ENCODE measurements around the gene TTC32. TPM values are rescaled to one million over a fixed set of nuclear protein-coding genes. Genes with fewer than 3 reads are reported as not detected.

The TTC32 gene
- total and polyA plus RNA-seq, 2 experiments from 2014 or later: 4.6 to 17.0 TPM

DNA sequence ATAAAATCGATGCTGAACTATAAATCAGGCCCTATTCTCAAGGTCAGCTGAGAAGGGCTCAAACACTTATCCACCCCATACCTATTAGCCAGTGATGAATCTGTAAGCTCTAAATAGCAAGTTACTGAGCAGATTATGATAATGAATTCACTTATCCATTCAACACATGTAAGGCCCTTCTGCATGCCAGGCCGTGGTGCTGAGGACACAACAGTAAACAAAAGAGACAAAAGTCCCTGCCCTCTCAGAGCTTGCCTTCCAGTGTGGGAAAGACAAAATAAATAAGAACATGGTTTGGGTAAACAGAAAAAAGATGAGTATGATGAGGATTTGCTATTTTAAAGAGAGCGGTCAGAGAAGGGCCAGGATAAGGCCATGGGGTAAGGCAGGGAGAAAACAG lies 11.7 kb downstream of the TTC32 start (continued):
- TF ChIP-seq, protein P1, sequence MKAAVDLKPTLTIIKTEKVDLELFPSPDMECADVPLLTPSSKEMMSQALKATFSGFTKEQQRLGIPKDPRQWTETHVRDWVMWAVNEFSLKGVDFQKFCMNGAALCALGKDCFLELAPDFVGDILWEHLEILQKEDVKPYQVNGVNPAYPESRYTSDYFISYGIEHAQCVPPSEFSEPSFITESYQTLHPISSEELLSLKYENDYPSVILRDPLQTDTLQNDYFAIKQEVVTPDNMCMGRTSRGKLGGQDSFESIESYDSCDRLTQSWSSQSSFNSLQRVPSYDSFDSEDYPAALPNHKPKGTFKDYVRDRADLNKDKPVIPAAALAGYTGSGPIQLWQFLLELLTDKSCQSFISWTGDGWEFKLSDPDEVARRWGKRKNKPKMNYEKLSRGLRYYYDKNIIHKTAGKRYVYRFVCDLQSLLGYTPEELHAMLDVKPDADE (IDR thresholded peaks at IDR 0.05): no peak
- no peak for TF ChIP-seq ZNF331 (CRISPR knock-in tag; IDR thresholded peaks at IDR 0.05; ENCODE audit: low read depth)
- TF ChIP-seq POLR2AphosphoS5 (IDR thresholded peaks at IDR 0.05; ENCODE audit: low read depth): no peak
- no peak for TF ChIP-seq CREB1 (CRISPR knock-in tag; IDR thresholded peaks at IDR 0.05; ENCODE audit: low read depth)
- no peak for TF ChIP-seq STAT1 (IDR thresholded peaks at IDR 0.05; ENCODE audit: unreplicated experiment)
- TF ChIP-seq, protein P2, sequence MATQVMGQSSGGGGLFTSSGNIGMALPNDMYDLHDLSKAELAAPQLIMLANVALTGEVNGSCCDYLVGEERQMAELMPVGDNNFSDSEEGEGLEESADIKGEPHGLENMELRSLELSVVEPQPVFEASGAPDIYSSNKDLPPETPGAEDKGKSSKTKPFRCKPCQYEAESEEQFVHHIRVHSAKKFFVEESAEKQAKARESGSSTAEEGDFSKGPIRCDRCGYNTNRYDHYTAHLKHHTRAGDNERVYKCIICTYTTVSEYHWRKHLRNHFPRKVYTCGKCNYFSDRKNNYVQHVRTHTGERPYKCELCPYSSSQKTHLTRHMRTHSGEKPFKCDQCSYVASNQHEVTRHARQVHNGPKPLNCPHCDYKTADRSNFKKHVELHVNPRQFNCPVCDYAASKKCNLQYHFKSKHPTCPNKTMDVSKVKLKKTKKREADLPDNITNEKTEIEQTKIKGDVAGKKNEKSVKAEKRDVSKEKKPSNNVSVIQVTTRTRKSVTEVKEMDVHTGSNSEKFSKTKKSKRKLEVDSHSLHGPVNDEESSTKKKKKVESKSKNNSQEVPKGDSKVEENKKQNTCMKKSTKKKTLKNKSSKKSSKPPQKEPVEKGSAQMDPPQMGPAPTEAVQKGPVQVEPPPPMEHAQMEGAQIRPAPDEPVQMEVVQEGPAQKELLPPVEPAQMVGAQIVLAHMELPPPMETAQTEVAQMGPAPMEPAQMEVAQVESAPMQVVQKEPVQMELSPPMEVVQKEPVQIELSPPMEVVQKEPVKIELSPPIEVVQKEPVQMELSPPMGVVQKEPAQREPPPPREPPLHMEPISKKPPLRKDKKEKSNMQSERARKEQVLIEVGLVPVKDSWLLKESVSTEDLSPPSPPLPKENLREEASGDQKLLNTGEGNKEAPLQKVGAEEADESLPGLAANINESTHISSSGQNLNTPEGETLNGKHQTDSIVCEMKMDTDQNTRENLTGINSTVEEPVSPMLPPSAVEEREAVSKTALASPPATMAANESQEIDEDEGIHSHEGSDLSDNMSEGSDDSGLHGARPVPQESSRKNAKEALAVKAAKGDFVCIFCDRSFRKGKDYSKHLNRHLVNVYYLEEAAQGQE (IDR thresholded peaks at IDR 0.05; ENCODE audit: unreplicated experiment): no peak

DNA sequence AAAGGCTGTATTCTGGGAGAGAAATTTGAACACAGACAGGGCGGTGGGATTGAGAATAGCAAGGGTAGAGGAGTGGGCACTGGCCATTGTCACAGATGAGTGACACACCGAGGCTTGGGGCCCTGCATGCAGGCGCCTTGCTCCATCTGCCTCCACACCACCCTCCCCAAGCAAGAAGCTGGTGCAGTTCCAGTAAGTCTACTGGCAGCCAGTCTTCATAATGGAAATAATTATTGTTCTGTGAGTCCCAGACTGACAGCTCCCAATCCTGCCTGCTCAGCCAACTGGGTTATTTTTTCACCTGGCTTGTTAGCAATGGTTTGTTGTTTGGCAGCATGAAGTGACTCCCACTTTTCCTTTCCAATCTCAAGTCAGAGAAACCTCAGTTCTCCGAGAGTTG lies 13.0 kb downstream of the TTC32 start:
- Mint-ChIP-seq H3K36me3 (ENCODE audit: low read depth) (no peaks in the 10 kb centered on the region), H3K27ac (no peak overlapping the region), H3K4me1 (peaks cover 6% of the 10 kb centered on the region), H3K9me3 (no peaks in the 10 kb centered on the region), H3K4me3 (no peak overlapping the region), H3K27me3 (ENCODE audit: insufficient read depth, low read depth, poor library complexity) (peaks cover 2% of the 10 kb centered on the region)
- H3K9me2 ChIP-seq (ENCODE audit: insufficient read depth): peaks cover 12% of the 10 kb centered on the region
- no peak overlapping the region for H2AFZ ChIP-seq
- no peaks in the 10 kb centered on the region for H3F3A ChIP-seq (replicated peaks; ENCODE audit: low read depth)
- H3K27me3 ChIP-seq (ENCODE audit: insufficient read depth): no peaks in the 10 kb centered on the region
- TF ChIP-seq NANOG (IDR thresholded peaks at IDR 0.05; ENCODE audit: borderline replicate concordance) (no peak), ZNF331 (CRISPR knock-in tag; IDR thresholded peaks at IDR 0.05; ENCODE audit: low read depth) (no peak)
- TF ChIP-seq, protein P3, sequence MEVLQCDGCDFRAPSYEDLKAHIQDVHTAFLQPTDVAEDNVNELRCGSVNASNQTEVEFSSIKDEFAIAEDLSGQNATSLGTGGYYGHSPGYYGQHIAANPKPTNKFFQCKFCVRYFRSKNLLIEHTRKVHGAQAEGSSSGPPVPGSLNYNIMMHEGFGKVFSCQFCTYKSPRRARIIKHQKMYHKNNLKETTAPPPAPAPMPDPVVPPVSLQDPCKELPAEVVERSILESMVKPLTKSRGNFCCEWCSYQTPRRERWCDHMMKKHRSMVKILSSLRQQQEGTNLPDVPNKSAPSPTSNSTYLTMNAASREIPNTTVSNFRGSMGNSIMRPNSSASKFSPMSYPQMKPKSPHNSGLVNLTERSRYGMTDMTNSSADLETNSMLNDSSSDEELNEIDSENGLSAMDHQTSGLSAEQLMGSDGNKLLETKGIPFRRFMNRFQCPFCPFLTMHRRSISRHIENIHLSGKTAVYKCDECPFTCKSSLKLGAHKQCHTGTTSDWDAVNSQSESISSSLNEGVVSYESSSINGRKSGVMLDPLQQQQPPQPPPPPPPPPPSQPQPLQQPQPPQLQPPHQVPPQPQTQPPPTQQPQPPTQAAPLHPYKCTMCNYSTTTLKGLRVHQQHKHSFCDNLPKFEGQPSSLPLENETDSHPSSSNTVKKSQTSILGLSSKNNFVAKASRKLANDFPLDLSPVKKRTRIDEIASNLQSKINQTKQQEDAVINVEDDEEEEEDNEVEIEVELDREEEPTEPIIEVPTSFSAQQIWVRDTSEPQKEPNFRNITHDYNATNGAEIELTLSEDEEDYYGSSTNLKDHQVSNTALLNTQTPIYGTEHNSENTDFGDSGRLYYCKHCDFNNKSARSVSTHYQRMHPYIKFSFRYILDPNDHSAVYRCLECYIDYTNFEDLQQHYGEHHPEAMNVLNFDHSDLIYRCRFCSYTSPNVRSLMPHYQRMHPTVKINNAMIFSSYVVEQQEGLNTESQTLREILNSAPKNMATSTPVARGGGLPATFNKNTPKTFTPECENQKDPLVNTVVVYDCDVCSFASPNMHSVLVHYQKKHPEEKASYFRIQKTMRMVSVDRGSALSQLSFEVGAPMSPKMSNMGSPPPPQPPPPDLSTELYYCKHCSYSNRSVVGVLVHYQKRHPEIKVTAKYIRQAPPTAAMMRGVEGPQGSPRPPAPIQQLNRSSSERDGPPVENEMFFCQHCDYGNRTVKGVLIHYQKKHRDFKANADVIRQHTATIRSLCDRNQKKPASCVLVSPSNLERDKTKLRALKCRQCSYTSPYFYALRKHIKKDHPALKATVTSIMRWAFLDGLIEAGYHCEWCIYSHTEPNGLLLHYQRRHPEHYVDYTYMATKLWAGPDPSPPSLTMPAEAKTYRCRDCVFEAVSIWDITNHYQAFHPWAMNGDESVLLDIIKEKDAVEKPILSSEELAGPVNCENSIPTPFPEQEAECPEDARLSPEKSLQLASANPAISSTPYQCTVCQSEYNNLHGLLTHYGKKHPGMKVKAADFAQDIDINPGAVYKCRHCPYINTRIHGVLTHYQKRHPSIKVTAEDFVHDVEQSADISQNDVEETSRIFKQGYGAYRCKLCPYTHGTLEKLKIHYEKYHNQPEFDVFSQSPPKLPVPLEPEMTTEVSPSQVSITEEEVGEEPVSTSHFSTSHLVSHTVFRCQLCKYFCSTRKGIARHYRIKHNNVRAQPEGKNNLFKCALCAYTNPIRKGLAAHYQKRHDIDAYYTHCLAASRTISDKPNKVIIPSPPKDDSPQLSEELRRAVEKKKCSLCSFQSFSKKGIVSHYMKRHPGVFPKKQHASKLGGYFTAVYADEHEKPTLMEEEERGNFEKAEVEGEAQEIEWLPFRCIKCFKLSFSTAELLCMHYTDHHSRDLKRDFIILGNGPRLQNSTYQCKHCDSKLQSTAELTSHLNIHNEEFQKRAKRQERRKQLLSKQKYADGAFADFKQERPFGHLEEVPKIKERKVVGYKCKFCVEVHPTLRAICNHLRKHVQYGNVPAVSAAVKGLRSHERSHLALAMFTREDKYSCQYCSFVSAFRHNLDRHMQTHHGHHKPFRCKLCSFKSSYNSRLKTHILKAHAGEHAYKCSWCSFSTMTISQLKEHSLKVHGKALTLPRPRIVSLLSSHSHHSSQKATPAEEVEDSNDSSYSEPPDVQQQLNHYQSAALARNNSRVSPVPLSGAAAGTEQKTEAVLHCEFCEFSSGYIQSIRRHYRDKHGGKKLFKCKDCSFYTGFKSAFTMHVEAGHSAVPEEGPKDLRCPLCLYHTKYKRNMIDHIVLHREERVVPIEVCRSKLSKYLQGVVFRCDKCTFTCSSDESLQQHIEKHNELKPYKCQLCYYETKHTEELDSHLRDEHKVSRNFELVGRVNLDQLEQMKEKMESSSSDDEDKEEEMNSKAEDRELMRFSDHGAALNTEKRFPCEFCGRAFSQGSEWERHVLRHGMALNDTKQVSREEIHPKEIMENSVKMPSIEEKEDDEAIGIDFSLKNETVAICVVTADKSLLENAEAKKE (CRISPR knock-in tag; IDR thresholded peaks at IDR 0.05): no peak
- DNase-seq (ENCODE audit: low spot score) (no peak), ATAC-seq (no peak)
- H3K4me2 ChIP-seq: no peak overlapping the region
- peaks cover 5% of the 10 kb centered on the region for H4K20me1 ChIP-seq (replicated peaks; ENCODE audit: insufficient read depth)
- no peak overlapping the region for H3K27ac ChIP-seq (ENCODE audit: low read depth)
- H3K4me1 ChIP-seq (ENCODE audit: insufficient read depth): no peaks in the 10 kb centered on the region
- H3K36me3 ChIP-seq (ENCODE audit: insufficient read depth): no peaks in the 10 kb centered on the region
- H3K79me2 ChIP-seq (replicated peaks; ENCODE audit: insufficient read depth): no peaks in the 10 kb centered on the region
- no peak overlapping the region for H3K4me3 ChIP-seq
